IMR-90 (cell line): ENCODE results near the gene CFAP43. TPM values are rescaled to one million over a fixed set of nuclear protein-coding genes. Genes with fewer than 3 reads are reported as not detected.

Source experiments
- ATAC-seq: fragments of 200-7000 bp; cut with Tn5 transposase; 2 replicates; pipeline ENCODE4 v1.9.1; 2020; ENCODE audit warnings: low read depth, mild to moderate bottlenecking, moderate library complexity
- BruUV-seq: library from RNA; stranded (reverse); fragments of 400-500 nt; replicated peaks from 2 replicates; lab custom pipeline; 2021; lab: Mats Ljungman, UMichigan
- CTCF ChIA-PET: fragments of 300-600 bp; formaldehyde crosslinking; extraction: SDS; loops from one replicate; lab custom pipeline; 2021; ENCODE audit warnings: antibody characterized with exemption; lab: Yijun Ruan, JAX
- POLR2A ChIA-PET: fragments of 300-600 bp; sonication (Branson Sonifier 250); formaldehyde crosslinking; loops from one replicate; lab custom pipeline; 2022; ENCODE audit warnings: antibody characterized with exemption; ENCODE audit not compliant: unreplicated experiment; lab: Charles Lee
- DNase-seq: peaks from one replicate; pipeline ENCODE4 v3.0.0; 2013
- H2AFZ ChIP-seq: replicated peaks from 2 replicates; pipeline ENCODE3; 2013; ENCODE audit warnings: low read length, mild to moderate bottlenecking; ENCODE audit not compliant: poor library complexity
- H2AK5ac ChIP-seq: 2 replicates; pipeline ENCODE4 v1.6.1; 2013; ENCODE audit warnings: low read depth, low read length, inconsistent platforms
- H2AK9ac ChIP-seq: replicated peaks from 2 replicates; pipeline ENCODE3; 2013; ENCODE audit warnings: mild to moderate bottlenecking, low read depth, low read length, moderate library complexity; ENCODE audit not compliant: poor library complexity
- H2BK120ac ChIP-seq: 2 replicates; pipeline ENCODE4 v1.6.1; 2013; ENCODE audit warnings: low read depth, low read length, inconsistent platforms
- H2BK15ac ChIP-seq: 3 replicates; pipeline ENCODE4 v1.6.1; 2013; ENCODE audit warnings: low read depth, low read length, inconsistent platforms
- H2BK20ac ChIP-seq: 2 replicates; pipeline ENCODE4 v1.6.1; 2013; ENCODE audit warnings: low read depth, mild to moderate bottlenecking, inconsistent platforms, low read length, moderate library complexity
- H2BK5ac ChIP-seq: 2 replicates; pipeline ENCODE4 v1.6.1; 2013; ENCODE audit warnings: mild to moderate bottlenecking, low read depth, low read length, inconsistent platforms; ENCODE audit not compliant: poor library complexity, severe bottlenecking
- H3K14ac ChIP-seq: replicated peaks from 2 replicates; pipeline ENCODE4 v1.6.1; 2013; ENCODE audit warnings: low read depth, low read length, inconsistent platforms
- H3K18ac ChIP-seq: 2 replicates; pipeline ENCODE4 v1.6.1; 2013; ENCODE audit warnings: low read depth, low read length, control low read depth
- H3K23ac ChIP-seq: 2 replicates; pipeline ENCODE4 v1.6.1; 2013; ENCODE audit warnings: low read depth, low read length, inconsistent platforms
- H3K27ac ChIP-seq: 2 replicates; pipeline ENCODE4 v1.5.1; 2013; ENCODE audit warnings: mild to moderate bottlenecking, control low read depth, low read length; ENCODE audit not compliant: insufficient read depth
- H3K27me3 ChIP-seq: 2 replicates; pipeline ENCODE4 v1.6.1; 2013; ENCODE audit warnings: low read length; ENCODE audit not compliant: control insufficient read depth, insufficient read depth
- H3K36me3 ChIP-seq: 2 replicates; pipeline ENCODE4 v1.6.1; 2013; ENCODE audit warnings: low read length, mixed read lengths; ENCODE audit not compliant: control insufficient read depth, insufficient read depth
- H3K4ac ChIP-seq: 2 replicates; pipeline ENCODE4 v1.6.1; 2013; ENCODE audit warnings: low read depth, low read length, inconsistent platforms
- H3K4me1 ChIP-seq: 2 replicates; pipeline ENCODE4 v1.6.1; 2013; ENCODE audit warnings: low read length, mixed read lengths; ENCODE audit not compliant: control insufficient read depth, insufficient read depth
- H3K4me2 ChIP-seq: 2 replicates; pipeline ENCODE4 v1.6.1; 2013; ENCODE audit warnings: low read depth, mild to moderate bottlenecking, control low read depth, low read length, moderate library complexity
- H3K4me3 ChIP-seq: 2 replicates; pipeline ENCODE4 v1.5.1; 2013; ENCODE audit warnings: low read depth, mild to moderate bottlenecking, control low read depth, low read length, moderate library complexity; ENCODE audit not compliant: insufficient read depth
- H3K56ac ChIP-seq: 2 replicates; pipeline ENCODE4 v1.6.1; 2013; ENCODE audit warnings: low read length, inconsistent platforms; ENCODE audit not compliant: insufficient read depth; ENCODE audit errors: extremely low read depth
- H3K79me1 ChIP-seq, 2 experiments: 2 replicates each; pipeline ENCODE4 v1.6.1; 2013; ENCODE audit warnings: low read length in 2 of 2, inconsistent platforms in 1 of 2, low read depth in 1 of 2
- H3K9ac ChIP-seq: 2 replicates; pipeline ENCODE4 v1.6.1; 2013; ENCODE audit warnings: low read depth, low read length, control low read depth
- H3K9me1 ChIP-seq: 2 replicates; pipeline ENCODE4 v1.6.1; 2013; ENCODE audit warnings: low read length, inconsistent platforms; ENCODE audit not compliant: insufficient read depth
- H3K9me3 ChIP-seq: 2 replicates; pipeline ENCODE4 v1.6.1; 2013; ENCODE audit warnings: low read length; ENCODE audit not compliant: control insufficient read depth, insufficient read depth
- H4K20me1 ChIP-seq: 2 replicates; pipeline ENCODE4 v1.6.1; 2013; ENCODE audit warnings: low read length, inconsistent platforms; ENCODE audit not compliant: insufficient read depth
- H4K5ac ChIP-seq: 2 replicates; pipeline ENCODE4 v1.6.1; 2013; ENCODE audit warnings: mild to moderate bottlenecking, low read depth, low read length, control low read depth
- H4K8ac ChIP-seq, 2 experiments: 2 replicates each; pipeline ENCODE4 v1.6.1; 2013; ENCODE audit warnings: low read depth in 2 of 2, low read length in 2 of 2, control low read depth in 1 of 2, inconsistent platforms in 1 of 2
- H4K91ac ChIP-seq: 2 replicates; pipeline ENCODE4 v1.6.1; 2013; ENCODE audit warnings: low read depth, low read length, inconsistent platforms; ENCODE audit not compliant: insufficient read depth
- MAFK ChIP-seq: IDR thresholded peaks from 2 replicates; pipeline ENCODE4 v1.6.1; 2012; ENCODE audit warnings: low read depth, low read length, improper control_type of control experiment
- MAZ ChIP-seq: IDR thresholded peaks from 2 replicates; pipeline ENCODE4 v1.6.1; 2012; ENCODE audit warnings: low read depth, mild to moderate bottlenecking, low read length, improper control_type of control experiment, moderate library complexity, borderline replicate concordance
- POLR2A ChIP-seq: IDR thresholded peaks from 2 replicates; pipeline ENCODE4 v1.6.1; 2012; ENCODE audit warnings: mild to moderate bottlenecking, low read depth, low read length
- SMC3 ChIP-seq: fragments of 150-350 bp; IDR thresholded peaks from 2 replicates; pipeline ENCODE4 v1.6.1; 2016; ENCODE audit warnings: low read depth, mild to moderate bottlenecking, antibody characterized with exemption, low read length, moderate library complexity
- WGBS, 2 experiments: methylation state at CpG; one replicate each; pipeline versions ENCODE4 v1.1.5 to v1.1.7; 2013; ENCODE audit warnings: missing lambda C conversion rate in 2 of 2; ENCODE audit not compliant: insufficient read length in 1 of 2; ENCODE audit errors: extremely low coverage in 2 of 2; 5-methylcytosine and 5-hydroxymethylcytosine counted together
- dilution Hi-C: fragments of 300-500 bp; cut with HindIII; formaldehyde crosslinking; loops from one replicate; pipeline ENCODE4 v1.14.3; 2018; ENCODE audit warnings: low sequenced_read_pairs; ENCODE audit not compliant: unreplicated experiment
- in situ Hi-C: fragments of 300-500 bp; cut with MboI; formaldehyde crosslinking; loops from 3 replicates; pipeline ENCODE4 v1.14.3; 2019; ENCODE audit warnings: low sequenced_read_pairs, inconsistent platforms, mixed read lengths
- intact Hi-C: fragments of 100-400 bp; cut with micrococcal nuclease; formaldehyde crosslinking; loops from 2 replicates; pipeline ENCODE4 v1.10.0; 2022
- polyA plus RNA-seq, 3 experiments: library from polyadenylated mRNA; depleted of rRNA; stranded (reverse); fragments of >200 nt; gene quantifications; 2 replicates each; pipeline ENCODE4 v1.2.3, GENCODE V29; 2012; ENCODE audit warnings: low replicate concordance in 1 of 3
- total RNA-seq: library from RNA; depleted of rRNA; stranded (reverse); fragments of >200 nt; gene quantifications from 2 replicates; pipeline ENCODE4 v1.2.3, GENCODE V29; 2012
- TF ChIP-seq, protein P1 (sequence below): conservative IDR thresholded peaks from 2 replicates; pipeline ENCODE4 v1.5.1; 2012; ENCODE audit warnings: mild to moderate bottlenecking, low read depth, low read length, improper control_type of control experiment

CFAP43 gene
- total and polyA plus RNA-seq, 2 of the 4 experiments (the other 2 are of a cell fraction), result under 0.01 to 0.05 TPM

DNA sequence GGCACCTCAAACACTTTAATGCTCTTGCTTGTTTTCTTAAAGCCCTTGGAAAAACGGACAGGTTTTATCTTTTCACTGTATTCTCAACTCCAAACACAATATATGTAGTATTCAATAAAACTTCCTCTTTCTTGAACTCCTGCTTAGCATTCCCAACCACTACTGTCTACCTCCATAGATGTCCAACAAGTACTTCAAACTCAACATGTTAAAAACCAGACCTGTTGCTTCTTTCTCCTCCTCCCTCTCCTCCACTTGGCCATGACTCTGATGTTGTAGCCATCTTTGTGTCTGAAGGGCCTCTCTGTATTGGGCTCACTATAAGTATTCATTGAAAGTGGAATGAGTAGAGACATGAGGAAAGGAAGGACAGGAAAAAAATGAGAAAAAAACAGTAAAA, 130.3 kb downstream of the CFAP43 start:
- no peak overlapping the region for H3K27ac ChIP-seq
- no peak overlapping the region for H3K4ac ChIP-seq
- H4K20me1 ChIP-seq, result no peaks in the 10 kb centered on the region
- H3K56ac ChIP-seq, result no peak overlapping the region
- dilution Hi-C loops, result no loop called here
- no peaks in the 10 kb centered on the region for H3K36me3 ChIP-seq
- H3K9ac ChIP-seq, result no peak overlapping the region
- no peak for ATAC-seq
- H3K4me2 ChIP-seq, result no peak overlapping the region
- H3K79me1 ChIP-seq, result no peaks in the 10 kb centered on the region
- no peak overlapping the region; the same call in 1 of the 2 replicates for H2AK5ac ChIP-seq
- no peak overlapping the region for H4K5ac ChIP-seq
- H2AFZ ChIP-seq, result no peak overlapping the region
- TF ChIP-seq MAZ (no peak), POLR2A (no peak), SMC3 (no peak), MAFK (no peak)
- TF ChIP-seq, protein P1, sequence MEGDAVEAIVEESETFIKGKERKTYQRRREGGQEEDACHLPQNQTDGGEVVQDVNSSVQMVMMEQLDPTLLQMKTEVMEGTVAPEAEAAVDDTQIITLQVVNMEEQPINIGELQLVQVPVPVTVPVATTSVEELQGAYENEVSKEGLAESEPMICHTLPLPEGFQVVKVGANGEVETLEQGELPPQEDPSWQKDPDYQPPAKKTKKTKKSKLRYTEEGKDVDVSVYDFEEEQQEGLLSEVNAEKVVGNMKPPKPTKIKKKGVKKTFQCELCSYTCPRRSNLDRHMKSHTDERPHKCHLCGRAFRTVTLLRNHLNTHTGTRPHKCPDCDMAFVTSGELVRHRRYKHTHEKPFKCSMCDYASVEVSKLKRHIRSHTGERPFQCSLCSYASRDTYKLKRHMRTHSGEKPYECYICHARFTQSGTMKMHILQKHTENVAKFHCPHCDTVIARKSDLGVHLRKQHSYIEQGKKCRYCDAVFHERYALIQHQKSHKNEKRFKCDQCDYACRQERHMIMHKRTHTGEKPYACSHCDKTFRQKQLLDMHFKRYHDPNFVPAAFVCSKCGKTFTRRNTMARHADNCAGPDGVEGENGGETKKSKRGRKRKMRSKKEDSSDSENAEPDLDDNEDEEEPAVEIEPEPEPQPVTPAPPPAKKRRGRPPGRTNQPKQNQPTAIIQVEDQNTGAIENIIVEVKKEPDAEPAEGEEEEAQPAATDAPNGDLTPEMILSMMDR, result no peak
- in situ Hi-C loops, result no loop called here
- no peaks in the 10 kb centered on the region for H3K27me3 ChIP-seq
- no peak for DNase-seq
- WGBS, 2 experiments, result 80% methylated on average over 1 of the region's 1 CpG; no CpG with 5 or more reads in 1 of the 2 experiments
- H2BK120ac ChIP-seq, result no peak overlapping the region
- H3K4me1 ChIP-seq, result peaks cover 2% of the 10 kb centered on the region; the same call in 1 of the 2 replicates
- no peak overlapping the region for H4K91ac ChIP-seq
- POLR2A ChIA-PET, result interaction anchor here (0.6 kb wide), 1 partner anchor 72 kb away, joined by 5 read pairs; no protein-coding TSS in a partner anchor
- H3K9me3 ChIP-seq, result no peaks in the 10 kb centered on the region
- H3K14ac ChIP-seq, result no peak overlapping the region
- CTCF ChIA-PET, result no interaction called here
- peaks cover 3% of the 10 kb centered on the region; the same call in 1 of the 2 replicates for H3K9me1 ChIP-seq
- H2BK15ac ChIP-seq, result 0 out of 3 replicates have a peak overlapping the region, but pooled peaks have one; percentile 54
- no peak overlapping the region for H2BK20ac ChIP-seq
- H2BK5ac ChIP-seq, result no peak overlapping the region
- no peak overlapping the region for H3K23ac ChIP-seq
- intact Hi-C loops, result no loop called here
- no peak overlapping the region for H3K4me3 ChIP-seq
- H2AK9ac ChIP-seq, result no peak overlapping the region
- no peak overlapping the region for H3K18ac ChIP-seq
- BruUV-seq, result no TSS peak
- H4K8ac ChIP-seq, result no peak overlapping the region
